HG02588 (cell line): ENCODE data around the gene IL21R.
"Not testable (repeated sequence)": the region's sequence is repeated elsewhere in the genome, so short reads cannot be mapped to it uniquely, and the experiment has no call there.

ENCODE experiments used
- ATAC-seq: cut with Tn5 transposase; IDR thresholded peaks from one replicate; pipeline ENCODE4 v1.9.1; 2021; ENCODE audit warnings: mild to moderate bottlenecking, moderate library complexity; ENCODE audit not compliant: unreplicated experiment

The IL21R gene

DNA sequence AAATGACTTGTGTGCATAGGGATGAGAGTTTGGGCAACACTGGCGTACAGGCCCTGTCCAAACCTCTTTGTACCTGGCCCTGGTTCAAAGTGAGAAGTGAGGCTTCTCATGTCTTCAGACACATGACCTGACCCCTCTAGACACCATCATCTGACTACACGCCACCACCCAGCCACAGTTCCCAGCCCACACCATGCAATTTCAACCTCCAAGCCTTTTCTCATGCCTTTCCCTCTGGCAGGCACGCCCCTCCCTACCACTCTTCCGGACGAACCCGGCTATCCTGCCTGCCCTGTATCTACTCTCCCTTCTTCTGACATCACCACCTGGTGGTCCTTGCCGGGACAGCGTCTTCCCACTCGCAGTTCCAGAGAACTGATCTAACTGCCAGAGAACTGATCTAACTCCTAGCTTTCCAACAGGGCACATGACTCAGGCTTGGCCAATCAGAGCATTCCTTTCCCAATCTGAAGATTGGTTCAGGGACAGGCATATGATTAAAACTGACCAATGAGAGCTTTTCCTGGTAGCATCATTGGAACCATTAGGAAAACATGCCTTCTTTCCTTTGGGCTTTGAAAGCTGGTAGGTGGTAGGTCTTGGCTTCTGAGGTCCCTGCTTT, 27.1 kb upstream of the IL21R start:
- ATAC-seq = peak; percentile 40

DNA sequence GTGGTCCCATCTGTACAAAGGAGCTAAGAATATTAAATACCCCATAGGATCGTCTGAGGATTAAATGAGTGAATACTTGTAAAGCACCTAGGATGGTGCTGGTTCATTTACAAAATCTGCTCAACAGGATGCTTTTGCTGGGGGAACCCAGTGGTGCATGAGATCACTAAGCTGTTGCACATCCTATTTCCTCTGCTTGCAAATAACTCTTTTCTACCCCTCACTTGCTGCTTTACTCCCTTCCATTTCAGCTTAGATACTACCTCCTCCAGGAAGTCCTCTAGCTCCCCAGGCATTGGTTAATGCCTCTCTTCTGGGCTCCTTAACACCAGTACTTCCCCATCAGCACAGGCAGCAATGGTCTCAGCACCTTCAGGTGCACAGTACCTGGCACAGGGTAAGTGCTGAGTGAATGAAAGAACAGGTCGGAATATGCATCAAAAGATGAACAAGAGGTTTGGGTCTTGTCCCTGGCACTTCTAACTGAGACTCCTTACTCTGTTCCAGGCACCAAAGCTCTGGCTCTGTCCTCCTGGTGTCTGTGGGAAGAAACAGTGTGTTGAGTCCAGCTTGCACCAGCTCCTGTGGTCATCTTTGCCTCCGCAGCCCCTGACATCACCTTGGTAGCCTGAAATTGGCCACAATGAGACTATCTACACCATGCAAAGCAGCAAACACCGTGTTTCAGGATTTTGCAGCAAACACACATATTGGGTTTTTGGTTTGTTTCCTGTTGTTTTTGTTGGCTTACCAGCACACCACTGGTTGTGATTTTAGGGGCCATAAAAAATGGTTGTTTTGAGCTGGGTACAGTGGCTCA, 24.1 kb upstream of the IL21R start:
- ATAC-seq = no peak

DNA sequence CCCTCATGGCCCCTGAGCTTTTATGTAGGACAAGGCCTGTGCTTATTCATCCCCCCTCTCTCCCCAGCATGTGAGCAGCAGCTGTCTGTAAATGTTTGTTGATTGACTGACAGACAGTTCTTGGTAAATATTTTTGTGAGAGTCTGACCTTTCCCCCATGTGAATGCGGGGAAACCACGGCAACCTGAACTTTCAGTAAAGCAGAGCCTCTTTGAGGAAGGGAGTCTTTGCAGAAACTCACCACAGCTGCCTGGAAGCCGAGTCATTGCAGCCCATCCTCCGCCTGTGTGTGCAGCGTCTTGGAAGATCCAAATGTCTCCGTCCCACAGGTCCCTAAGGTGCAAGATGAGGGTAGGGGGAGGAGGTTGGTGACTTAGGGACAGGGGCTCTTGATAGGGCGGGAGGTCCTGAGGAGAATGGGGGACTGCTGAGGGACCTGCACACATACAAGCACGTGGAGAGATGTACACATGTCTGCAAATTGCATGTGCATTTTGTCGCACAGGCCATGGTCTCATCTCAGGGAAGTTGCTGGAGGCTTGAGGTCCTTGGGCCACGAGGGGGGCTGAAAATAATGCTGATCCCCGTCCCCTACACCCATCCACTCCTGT, 23.0 kb upstream of the IL21R start:
- ATAC-seq = no peak

GRCh38 chr16:27379919-27380318, 22.1 kb upstream of the IL21R start:
- ATAC-seq = no peak

GRCh38 chr16:27381236-27381635, 20.7 kb upstream of the IL21R start:
- no peak for ATAC-seq

DNA sequence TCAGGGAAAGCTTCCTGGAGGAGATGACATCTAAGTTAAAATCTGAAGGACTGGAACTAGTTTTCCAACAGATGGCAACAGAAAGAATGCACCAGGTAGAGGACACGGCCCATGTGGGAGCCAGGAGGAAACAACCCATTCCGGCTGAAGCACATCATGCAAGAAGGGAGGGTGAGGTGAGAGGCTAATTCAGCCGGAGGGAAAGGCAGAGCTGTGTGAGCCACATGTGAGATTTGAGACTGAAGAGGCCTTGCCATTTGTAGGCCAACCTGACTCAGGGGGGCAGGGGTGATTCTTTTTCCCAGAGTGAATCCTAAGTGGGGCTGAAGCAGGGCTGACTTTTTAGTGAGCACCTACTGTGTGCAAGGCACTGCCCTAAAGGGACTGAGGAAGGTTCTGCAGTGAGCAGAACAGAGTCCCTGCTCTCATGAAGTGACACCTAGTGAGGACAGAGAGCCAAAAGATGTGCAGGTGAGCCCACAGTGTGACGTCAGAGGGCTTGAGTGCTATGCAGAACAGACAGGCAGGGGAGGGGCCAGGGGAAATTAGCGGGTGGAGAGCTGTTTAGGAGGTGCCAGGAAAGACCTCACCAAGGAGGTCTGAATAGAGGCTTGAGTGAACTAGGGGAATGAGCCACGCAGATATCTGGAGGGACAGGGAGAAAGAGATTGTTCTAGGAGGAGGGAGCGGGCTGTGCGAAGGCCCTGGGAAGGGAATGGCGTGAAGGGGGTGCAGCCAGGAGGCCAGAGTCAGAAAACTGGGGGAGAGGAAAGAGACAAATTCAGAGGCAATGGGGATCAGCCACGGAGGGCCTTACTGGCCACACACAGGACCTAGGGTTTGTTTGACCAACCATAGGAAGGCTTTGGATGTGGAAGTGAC, 19.8 kb upstream of the IL21R start:
- no peak for ATAC-seq

GRCh38 chr16:27383556-27384243, 18.3 kb upstream of the IL21R start:
- no peak for ATAC-seq

- ATAC-seq = no peak
Observed at GRCh38 chr16:27384425-27384824, 17.5 kb upstream of the IL21R start.

DNA sequence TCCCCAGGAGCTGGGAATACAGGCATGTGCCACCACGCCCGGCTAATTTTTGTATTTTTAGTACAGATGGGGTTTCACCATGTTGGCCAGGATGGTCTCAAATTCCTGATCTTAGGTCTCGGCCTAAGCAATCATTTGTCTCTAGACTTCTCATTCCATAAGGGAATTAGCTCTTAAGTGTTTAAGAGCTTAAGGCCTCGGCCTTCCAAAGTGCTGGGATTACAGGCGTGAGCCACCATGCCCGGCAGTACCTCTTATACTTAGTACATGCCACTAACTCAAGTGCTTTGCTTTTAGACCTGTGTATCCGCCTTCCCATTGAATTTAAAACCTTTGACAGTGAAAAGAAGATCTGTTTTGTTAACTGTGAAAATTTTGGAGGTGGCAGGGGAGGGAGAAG, 16.6 kb upstream of the IL21R start:
- no peak for ATAC-seq

DNA sequence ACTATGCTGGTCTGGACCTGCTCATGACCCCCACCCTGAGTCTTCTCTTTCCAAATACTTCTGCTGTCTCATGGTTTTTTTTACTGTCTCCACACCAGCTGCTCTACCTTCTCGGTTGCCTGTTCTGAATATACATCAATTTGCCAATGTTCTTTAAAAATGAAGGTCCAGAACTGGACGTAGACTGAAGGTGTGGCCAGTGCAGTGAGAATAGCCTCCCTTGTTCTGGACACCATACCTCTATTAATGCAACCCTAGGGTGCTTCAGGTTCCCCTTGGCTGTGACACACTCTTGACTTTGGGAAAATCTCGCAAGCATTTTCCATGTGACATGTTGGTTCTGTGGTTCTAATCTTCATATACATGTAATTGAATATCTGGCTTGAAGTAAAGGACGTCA, 15.3 kb upstream of the IL21R start:
- ATAC-seq = no peak

GRCh38 chr16:27387724-27388123, 14.2 kb upstream of the IL21R start:
- ATAC-seq = peak; percentile 75

- ATAC-seq = no peak
Observed at GRCh38 chr16:27389272-27389961, 12.6 kb upstream of the IL21R start.

- no peak for ATAC-seq
Observed at GRCh38 chr16:27390151-27390550, 11.8 kb upstream of the IL21R start.

- no peak for ATAC-seq
Observed at GRCh38 chr16:27392671-27393070, 9.3 kb upstream of the IL21R start.

DNA sequence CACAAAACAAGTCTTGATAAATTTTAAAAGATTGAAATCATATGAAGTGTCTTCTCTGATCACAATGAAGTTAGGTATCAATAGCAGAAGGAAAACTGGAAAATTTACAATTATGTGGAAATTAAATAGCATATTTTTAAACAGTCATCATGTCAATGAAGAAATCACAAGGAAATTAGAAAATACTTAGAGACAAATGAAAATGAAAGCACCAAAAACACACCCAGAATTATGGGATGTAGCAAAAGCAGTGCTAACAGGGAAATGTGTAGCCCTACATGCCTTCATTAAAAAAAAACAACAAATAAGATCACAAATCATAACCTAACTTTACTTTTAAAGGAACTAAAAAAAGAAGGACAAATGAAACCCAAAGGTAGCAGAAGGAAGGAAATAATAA, 7.5 kb upstream of the IL21R start:
- ATAC-seq = no peak

DNA sequence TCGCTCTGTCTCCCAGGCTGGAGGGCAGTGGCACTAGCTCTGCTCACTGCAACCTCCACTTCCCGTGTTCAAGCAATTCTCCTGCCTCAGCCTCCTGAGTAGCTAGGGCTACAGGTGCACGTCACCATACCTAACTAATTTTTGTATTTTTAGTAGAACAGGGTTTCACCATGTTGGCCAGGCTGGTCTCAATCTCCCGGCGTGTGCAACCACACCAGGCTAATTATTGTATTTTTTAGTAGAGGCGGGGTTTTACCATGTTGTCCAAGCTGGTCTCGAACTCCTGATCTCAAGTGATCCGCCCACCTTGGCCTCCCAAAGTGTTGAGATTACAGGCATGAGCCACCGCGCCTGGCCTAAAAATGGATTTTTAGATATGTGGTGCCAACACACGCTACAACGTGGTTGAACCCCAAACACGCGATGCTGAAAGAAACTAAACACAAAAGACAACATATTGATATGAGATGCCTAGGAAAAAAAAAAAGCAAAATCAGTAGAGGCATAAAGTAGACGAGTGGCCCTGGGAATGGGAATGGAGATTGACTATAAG, 3.6 kb upstream of the IL21R start:
- ATAC-seq = not testable (repeated sequence)

DNA sequence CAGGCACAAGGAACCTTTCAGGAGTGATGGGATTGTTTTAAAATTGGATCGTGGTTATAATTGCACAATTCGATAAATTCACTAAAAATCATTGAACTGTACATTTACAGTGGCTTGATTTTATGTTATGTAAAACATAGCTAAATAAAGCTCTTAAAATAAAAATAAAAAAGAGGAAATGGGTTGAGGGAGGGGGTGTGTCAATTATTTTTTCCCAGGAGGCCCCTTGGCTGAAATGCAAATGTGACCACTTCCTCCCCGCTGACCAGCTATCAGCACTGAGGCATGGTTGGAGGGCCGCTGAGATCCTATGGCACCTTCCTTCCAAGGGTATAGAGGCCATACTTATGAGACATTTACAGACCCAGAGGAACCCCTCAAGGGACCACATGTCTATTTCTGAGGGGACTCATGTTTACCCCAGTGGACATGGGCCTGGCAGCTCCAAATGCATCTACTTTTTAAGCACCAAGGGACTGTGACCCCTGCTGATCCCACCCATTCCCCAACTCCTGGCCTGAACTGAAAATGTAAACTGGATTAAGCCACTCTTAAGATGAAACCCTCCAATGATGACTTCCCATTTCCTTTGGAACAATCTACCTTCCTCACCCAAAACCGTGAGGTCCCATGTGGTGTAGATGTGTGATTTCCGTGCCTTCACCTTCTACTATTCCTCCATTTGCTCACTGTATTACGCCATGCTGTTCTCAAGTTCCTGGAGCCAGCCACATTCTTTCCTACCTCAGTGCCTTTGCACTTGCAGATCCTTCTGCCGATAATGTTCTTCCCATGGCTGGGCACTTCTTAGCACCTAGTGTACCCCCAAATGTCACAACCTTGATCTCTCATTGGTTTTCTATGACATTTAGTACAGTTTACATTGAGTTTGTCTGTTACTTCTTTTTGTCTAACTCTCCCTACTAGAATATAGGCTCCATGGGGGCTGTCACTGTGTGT, 2.8 kb upstream of the IL21R start:
- ATAC-seq = no peak

DNA sequence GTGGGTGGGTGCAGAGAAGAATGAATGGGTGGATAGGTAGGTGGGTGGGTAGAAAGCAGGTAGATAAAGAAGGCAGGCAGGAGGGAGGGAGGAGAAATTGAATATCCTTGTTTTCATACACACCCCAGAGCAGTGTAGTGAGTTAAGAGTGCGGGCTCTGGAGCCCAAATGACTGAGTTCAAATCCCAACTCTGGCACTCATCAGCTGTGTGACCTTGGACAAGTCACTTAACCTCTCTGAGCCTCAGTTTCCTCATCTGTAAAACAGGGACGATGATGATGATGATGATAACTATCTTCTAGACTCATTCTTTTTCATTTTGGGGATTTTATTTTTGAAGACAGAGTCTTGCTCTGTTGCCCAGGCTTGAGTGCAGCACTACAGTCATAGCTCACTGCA, 2.0 kb upstream of the IL21R start:
- ATAC-seq = no peak
